Measurements from ENCODE around the gene YWHAH. TPM values are rescaled to one million over a fixed set of nuclear protein-coding genes. Genes with fewer than 3 reads are reported as not detected.

YWHAH gene
- polyA plus RNA-seq, 12 donors = 88.2 to 125 (median 102) TPM; not detected in 1

- DNase-seq = no peak
Observed at GRCh38 chr22:31919730-31920129, 24.6 kb upstream of the YWHAH start.

- no peak for DNase-seq
Observed at GRCh38 chr22:31920306-31920705, 24.0 kb upstream of the YWHAH start.

- DNase-seq = no peak
Observed at GRCh38 chr22:31921106-31921505, 23.2 kb upstream of the YWHAH start.

- DNase-seq = no peak
Observed at GRCh38 chr22:31922534-31922933, 21.8 kb upstream of the YWHAH start.

- DNase-seq = no peak
Observed at GRCh38 chr22:31923136-31923535, 21.2 kb upstream of the YWHAH start.

- no peak for DNase-seq
Observed at GRCh38 chr22:31923747-31924146, 20.6 kb upstream of the YWHAH start.

GRCh38 chr22:31925056-31925455 lies 19.3 kb upstream of the YWHAH start:
- DNase-seq = no peak

GRCh38 chr22:31926024-31926423 lies 18.3 kb upstream of the YWHAH start:
- no peak for DNase-seq

GRCh38 chr22:31926969-31927368 lies 17.4 kb upstream of the YWHAH start:
- DNase-seq = no peak

- no peak for DNase-seq
Observed at GRCh38 chr22:31927562-31927961, 16.8 kb upstream of the YWHAH start.

GRCh38 chr22:31929167-31929930 lies 15.0 kb upstream of the YWHAH start:
- peak; percentile 57 for DNase-seq

- DNase-seq = no peak
Observed at GRCh38 chr22:31932863-31933262, 11.5 kb upstream of the YWHAH start.

GRCh38 chr22:31933406-31933805 lies 10.9 kb upstream of the YWHAH start:
- DNase-seq = no peak

- no peak for DNase-seq
Observed at GRCh38 chr22:31933816-31934482, 10.4 kb upstream of the YWHAH start.

- DNase-seq = no peak
Observed at GRCh38 chr22:31935961-31936635, 8.2 kb upstream of the YWHAH start.

GRCh38 chr22:31937341-31937740 lies 7.0 kb upstream of the YWHAH start:
- DNase-seq = no peak

GRCh38 chr22:31938296-31938695 lies 6.0 kb upstream of the YWHAH start:
- no peak for DNase-seq

GRCh38 chr22:31940506-31940905 lies 3.8 kb upstream of the YWHAH start:
- DNase-seq = no peak

- no peak for DNase-seq
Observed at GRCh38 chr22:31942091-31942490, 2.2 kb upstream of the YWHAH start.

- DNase-seq = no peak
Observed at GRCh38 chr22:31943206-31943977, 943 bp upstream of the YWHAH start.

GRCh38 chr22:31944700-31945442 lies 536 bp downstream of the YWHAH start:
- DNase-seq = no peak

Measured in muscle of arm (tissue), 12 donors.